HCT116 (cell line): ENCODE results near the gene PKD2L1.

Source experiments
- EGR1 ChIP-seq: IDR thresholded peaks from 2 replicates; pipeline ENCODE4 v1.6.1; 2012; ENCODE audit warnings: low read depth
- EZH2 ChIP-seq: fragments of 200-600 bp; sonication (generic); IDR thresholded peaks from 2 replicates; pipeline ENCODE4 v1.6.1; 2017; ENCODE audit warnings: antibody characterized with exemption, mixed run types
- EZH2phosphoT487 ChIP-seq: fragments of 200-600 bp; IDR thresholded peaks from 2 replicates; pipeline ENCODE4 v1.6.1; 2018; ENCODE audit warnings: antibody characterized with exemption, borderline replicate concordance
- FOSL1 ChIP-seq: IDR thresholded peaks from 2 replicates; pipeline ENCODE4 v1.6.1; 2012; ENCODE audit warnings: low read depth
- JUND ChIP-seq: IDR thresholded peaks from 2 replicates; pipeline ENCODE4 v1.6.1; 2012
- POLR2A ChIP-seq: IDR thresholded peaks from 2 replicates; pipeline ENCODE4 v1.7.0; 2011; ENCODE audit warnings: borderline replicate concordance; ENCODE audit not compliant: insufficient read depth, insufficient read length; ENCODE audit errors: extremely low read depth
- POLR2AphosphoS5 ChIP-seq: IDR thresholded peaks from 2 replicates; pipeline ENCODE4 v1.6.1; 2011; ENCODE audit warnings: mild to moderate bottlenecking, low read depth, low read length, moderate library complexity
- RAD21 ChIP-seq: IDR thresholded peaks from 2 replicates; pipeline ENCODE4 v1.6.1; 2012; ENCODE audit warnings: low read depth, mild to moderate bottlenecking
- SIN3A ChIP-seq: IDR thresholded peaks from 2 replicates; pipeline ENCODE4 v1.6.1; 2012; ENCODE audit warnings: low read depth
- SP1 ChIP-seq: IDR thresholded peaks from 2 replicates; pipeline ENCODE4 v1.6.1; 2012; ENCODE audit warnings: low read depth
- TCF7L2 ChIP-seq: IDR thresholded peaks from 2 replicates; pipeline ENCODE4 v1.7.0; 2011; ENCODE audit warnings: borderline replicate concordance, inconsistent platforms; ENCODE audit not compliant: insufficient read depth, insufficient read length; ENCODE audit errors: extremely low read depth
- TF ChIP-seq, protein P1 (sequence below), 3 experiments: fragments of 200-600 bp in 1 of 3; sonication (generic) in 1 of 3; IDR thresholded peaks in 2 of 3; conservative IDR thresholded peaks in 1 of 3; 2 replicates each; pipeline ENCODE4 v1.5.1; 2012 to 2017; ENCODE audit warnings: low read depth in 2 of 3, low read length in 2 of 3, antibody characterized with exemption in 1 of 3, borderline replicate concordance in 1 of 3, control low read depth in 1 of 3, mild to moderate bottlenecking in 1 of 3, mixed read lengths in 1 of 3, mixed run types in 1 of 3, moderate library complexity in 1 of 3; ENCODE audit not compliant: insufficient read depth in 1 of 3
- TF ChIP-seq, protein P2 (sequence below): IDR thresholded peaks from 2 replicates; pipeline ENCODE4 v1.6.1; 2011; ENCODE audit warnings: mild to moderate bottlenecking, low read length, moderate library complexity; ENCODE audit not compliant: insufficient replicate concordance; ENCODE audit errors: extremely low read depth
- TF ChIP-seq, protein P3 (sequence below): IDR thresholded peaks from 2 replicates; pipeline ENCODE4 v1.6.1; 2012

DNA sequence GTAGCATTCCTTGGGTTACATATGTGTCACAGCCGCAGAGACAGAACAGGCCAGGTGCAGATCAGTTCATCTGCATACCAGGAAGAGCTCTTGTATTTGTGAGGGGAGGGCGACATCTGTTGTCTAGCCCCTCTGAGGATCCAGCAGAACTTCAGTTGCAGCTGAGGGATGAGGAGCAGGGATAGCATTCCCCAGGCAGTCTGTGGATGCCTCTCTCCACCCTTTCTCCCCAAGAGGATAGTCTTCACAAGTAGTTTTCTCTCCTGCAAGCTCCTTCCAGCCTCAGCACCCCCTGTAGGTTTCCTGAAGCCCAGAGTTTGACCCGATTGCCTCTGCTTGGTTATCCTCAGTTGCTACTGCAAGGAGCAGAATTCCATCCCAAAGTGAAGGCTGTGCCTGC, 19.6 kb upstream of the PKD2L1 start:
- TF ChIP-seq, protein P1, sequence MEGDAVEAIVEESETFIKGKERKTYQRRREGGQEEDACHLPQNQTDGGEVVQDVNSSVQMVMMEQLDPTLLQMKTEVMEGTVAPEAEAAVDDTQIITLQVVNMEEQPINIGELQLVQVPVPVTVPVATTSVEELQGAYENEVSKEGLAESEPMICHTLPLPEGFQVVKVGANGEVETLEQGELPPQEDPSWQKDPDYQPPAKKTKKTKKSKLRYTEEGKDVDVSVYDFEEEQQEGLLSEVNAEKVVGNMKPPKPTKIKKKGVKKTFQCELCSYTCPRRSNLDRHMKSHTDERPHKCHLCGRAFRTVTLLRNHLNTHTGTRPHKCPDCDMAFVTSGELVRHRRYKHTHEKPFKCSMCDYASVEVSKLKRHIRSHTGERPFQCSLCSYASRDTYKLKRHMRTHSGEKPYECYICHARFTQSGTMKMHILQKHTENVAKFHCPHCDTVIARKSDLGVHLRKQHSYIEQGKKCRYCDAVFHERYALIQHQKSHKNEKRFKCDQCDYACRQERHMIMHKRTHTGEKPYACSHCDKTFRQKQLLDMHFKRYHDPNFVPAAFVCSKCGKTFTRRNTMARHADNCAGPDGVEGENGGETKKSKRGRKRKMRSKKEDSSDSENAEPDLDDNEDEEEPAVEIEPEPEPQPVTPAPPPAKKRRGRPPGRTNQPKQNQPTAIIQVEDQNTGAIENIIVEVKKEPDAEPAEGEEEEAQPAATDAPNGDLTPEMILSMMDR (IDR thresholded peaks at IDR 0.05 in 2 of 3, conservative IDR thresholded peaks at IDR 0.05 in 1 of 3; ENCODE audit: borderline replicate concordance in 1 of 3, insufficient read depth in 1 of 3, low read depth in 2 of 3, low read length in 2 of 3): no peak
- TF ChIP-seq, protein P2, sequence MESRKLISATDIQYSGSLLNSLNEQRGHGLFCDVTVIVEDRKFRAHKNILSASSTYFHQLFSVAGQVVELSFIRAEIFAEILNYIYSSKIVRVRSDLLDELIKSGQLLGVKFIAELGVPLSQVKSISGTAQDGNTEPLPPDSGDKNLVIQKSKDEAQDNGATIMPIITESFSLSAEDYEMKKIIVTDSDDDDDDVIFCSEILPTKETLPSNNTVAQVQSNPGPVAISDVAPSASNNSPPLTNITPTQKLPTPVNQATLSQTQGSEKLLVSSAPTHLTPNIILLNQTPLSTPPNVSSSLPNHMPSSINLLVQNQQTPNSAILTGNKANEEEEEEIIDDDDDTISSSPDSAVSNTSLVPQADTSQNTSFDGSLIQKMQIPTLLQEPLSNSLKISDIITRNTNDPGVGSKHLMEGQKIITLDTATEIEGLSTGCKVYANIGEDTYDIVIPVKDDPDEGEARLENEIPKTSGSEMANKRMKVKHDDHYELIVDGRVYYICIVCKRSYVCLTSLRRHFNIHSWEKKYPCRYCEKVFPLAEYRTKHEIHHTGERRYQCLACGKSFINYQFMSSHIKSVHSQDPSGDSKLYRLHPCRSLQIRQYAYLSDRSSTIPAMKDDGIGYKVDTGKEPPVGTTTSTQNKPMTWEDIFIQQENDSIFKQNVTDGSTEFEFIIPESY: no peak
- TF ChIP-seq EGR1 (no peak), POLR2AphosphoS5 (no peak; the same call in 1 of the 2 replicates), EZH2phosphoT487 (no peak), JUND (no peak), FOSL1 (no peak), RAD21 (no peak), POLR2A (no peak), EZH2 (no peak), TCF7L2 (no peak), SIN3A (no peak), SP1 (no peak)
- TF ChIP-seq, protein P3, sequence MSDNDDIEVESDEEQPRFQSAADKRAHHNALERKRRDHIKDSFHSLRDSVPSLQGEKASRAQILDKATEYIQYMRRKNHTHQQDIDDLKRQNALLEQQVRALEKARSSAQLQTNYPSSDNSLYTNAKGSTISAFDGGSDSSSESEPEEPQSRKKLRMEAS: no peak
